Duodenal mucosa (tissue), 2 donors: ENCODE results near the gene PLCB1.

Source experiments
- H3K27ac ChIP-seq: one replicate; pipeline ENCODE4 v1.7.0; 2013; ENCODE audit warnings: low read depth, low read length
- H3K27me3 ChIP-seq, 2 donors: one replicate each; pipeline ENCODE4 v1.7.0; 2013; ENCODE audit warnings: low read length in 2 of 2, control low read depth in 1 of 2; ENCODE audit not compliant: insufficient read depth in 2 of 2, control insufficient read depth in 1 of 2
- H3K36me3 ChIP-seq, 2 donors: one replicate each; pipeline ENCODE4 v1.7.0; 2013; ENCODE audit warnings: low read length in 2 of 2, control low read depth in 1 of 2; ENCODE audit not compliant: insufficient read depth in 2 of 2, control insufficient read depth in 1 of 2
- H3K4me1 ChIP-seq, 2 donors: one replicate each; pipeline ENCODE4 v1.7.0; 2013; ENCODE audit warnings: low read length in 2 of 2, control low read depth in 1 of 2; ENCODE audit not compliant: insufficient read depth in 2 of 2, control insufficient read depth in 1 of 2
- H3K4me3 ChIP-seq, 2 donors: one replicate each; pipeline ENCODE4 v1.7.0; 2013; ENCODE audit warnings: low read length in 2 of 2, low read depth in 1 of 2
- H3K9ac ChIP-seq, 2 donors: one replicate each; pipeline ENCODE4 v1.7.0; 2013; ENCODE audit warnings: low read length in 2 of 2, low read depth in 1 of 2
- H3K9me3 ChIP-seq, 2 donors: one replicate each; pipeline ENCODE4 v1.7.0; 2013; ENCODE audit warnings: low read length in 2 of 2, control low read depth in 1 of 2; ENCODE audit not compliant: control insufficient read depth in 1 of 2

Gene PLCB1

GRCh38 chr20:8255945-8256632 lies 124.0 kb downstream of the PLCB1 start:
- H3K27ac ChIP-seq: no peak overlapping the region
- H3K36me3 ChIP-seq: no peaks in the 10 kb centered on the region
- no peaks in the 10 kb centered on the region for H3K9me3 ChIP-seq
- H3K4me3 ChIP-seq: no peak overlapping the region
- H3K27me3 ChIP-seq: no peaks in the 10 kb centered on the region
- no peak overlapping the region for H3K9ac ChIP-seq
- no peaks in the 10 kb centered on the region for H3K4me1 ChIP-seq

GRCh38 chr20:8260837-8261251 lies 128.8 kb downstream of the PLCB1 start:
- H3K4me3 ChIP-seq: no peak overlapping the region
- H3K27ac ChIP-seq: no peak overlapping the region
- H3K27me3 ChIP-seq: no peaks in the 10 kb centered on the region
- H3K9ac ChIP-seq: no peak overlapping the region
- H3K9me3 ChIP-seq: no peaks in the 10 kb centered on the region
- H3K36me3 ChIP-seq: no peaks in the 10 kb centered on the region
- no peaks in the 10 kb centered on the region for H3K4me1 ChIP-seq

- Histone ChIP-seq H3K9me3 (no peaks in the 10 kb centered on the region), H3K27me3 (no peaks in the 10 kb centered on the region), H3K4me1 (no peaks in the 10 kb centered on the region), H3K36me3 (no peaks in the 10 kb centered on the region), H3K9ac (no peak overlapping the region), H3K4me3 (no peak overlapping the region), H3K27ac (no peak overlapping the region)
These were observed 130.7 kb downstream of the PLCB1 start for GRCh38 chr20:8262721-8263120.

GRCh38 chr20:8265588-8265987 lies 133.5 kb downstream of the PLCB1 start:
- no peaks in the 10 kb centered on the region for H3K4me1 ChIP-seq
- no peak overlapping the region for H3K9ac ChIP-seq
- no peaks in the 10 kb centered on the region for H3K9me3 ChIP-seq
- H3K36me3 ChIP-seq: no peaks in the 10 kb centered on the region
- no peaks in the 10 kb centered on the region for H3K27me3 ChIP-seq
- H3K27ac ChIP-seq: no peak overlapping the region
- H3K4me3 ChIP-seq: no peak overlapping the region

- Histone ChIP-seq H3K36me3 (no peaks in the 10 kb centered on the region), H3K27ac (no peak overlapping the region), H3K4me3 (no peak overlapping the region), H3K9ac (no peak overlapping the region), H3K27me3 (no peaks in the 10 kb centered on the region), H3K9me3 (no peaks in the 10 kb centered on the region), H3K4me1 (no peaks in the 10 kb centered on the region)
These were observed 134.9 kb downstream of the PLCB1 start for GRCh38 chr20:8267009-8267408.

GRCh38 chr20:8271727-8272126 lies 139.7 kb downstream of the PLCB1 start:
- Histone ChIP-seq H3K9me3 (no peaks in the 10 kb centered on the region), H3K27ac (no peak overlapping the region), H3K27me3 (no peaks in the 10 kb centered on the region), H3K36me3 (no peaks in the 10 kb centered on the region), H3K9ac (no peak overlapping the region), H3K4me3 (no peak overlapping the region), H3K4me1 (peaks cover 6 to 23% of the 10 kb centered on the region in 2 donors)

GRCh38 chr20:8272766-8273165 lies 140.7 kb downstream of the PLCB1 start:
- Histone ChIP-seq H3K4me3 (no peak overlapping the region), H3K4me1 (peaks cover 6 to 23% of the 10 kb centered on the region in 2 donors), H3K9ac (no peak overlapping the region), H3K9me3 (no peaks in the 10 kb centered on the region), H3K36me3 (no peaks in the 10 kb centered on the region), H3K27me3 (no peaks in the 10 kb centered on the region), H3K27ac (no peak overlapping the region)

- Histone ChIP-seq H3K4me1 (no peaks in the 10 kb centered on the region), H3K27me3 (no peaks in the 10 kb centered on the region), H3K4me3 (no peak overlapping the region), H3K27ac (no peak overlapping the region), H3K9ac (no peak overlapping the region), H3K36me3 (no peaks in the 10 kb centered on the region), H3K9me3 (no peaks in the 10 kb centered on the region)
These were observed 152.8 kb downstream of the PLCB1 start for GRCh38 chr20:8284902-8285301.

GRCh38 chr20:8287340-8287739 lies 155.3 kb downstream of the PLCB1 start:
- H3K9ac ChIP-seq: no peak overlapping the region
- H3K9me3 ChIP-seq: no peaks in the 10 kb centered on the region
- H3K27me3 ChIP-seq: no peaks in the 10 kb centered on the region
- no peak overlapping the region for H3K4me3 ChIP-seq
- H3K27ac ChIP-seq: no peak overlapping the region
- no peaks in the 10 kb centered on the region for H3K36me3 ChIP-seq
- H3K4me1 ChIP-seq: peaks cover 0 to 3% of the 10 kb centered on the region in 2 donors

GRCh38 chr20:8291200-8291599 lies 159.1 kb downstream of the PLCB1 start:
- Histone ChIP-seq H3K4me3 (no peak overlapping the region), H3K27ac (no peak overlapping the region)

More at GRCh38 chr20:8291200-8291599, 159.1 kb downstream of the PLCB1 start:
- no peak overlapping the region for H3K9ac ChIP-seq
- no peaks in the 10 kb centered on the region for H3K36me3 ChIP-seq
- no peaks in the 10 kb centered on the region for H3K9me3 ChIP-seq
- no peaks in the 10 kb centered on the region for H3K27me3 ChIP-seq
- H3K4me1 ChIP-seq: peaks cover 0 to 3% of the 10 kb centered on the region in 2 donors
